GM12801 (cell line): ENCODE data around the gene OR5H14.

Experiments used
- TF ChIP-seq, protein P1 (sequence below): IDR thresholded peaks from one replicate; pipeline ENCODE4 v1.5.1; 2011; ENCODE audit warnings: control low read depth; ENCODE audit not compliant: insufficient read length; ENCODE audit errors: extremely low read depth

OR5H14 gene

GRCh38 chr3:98147179-98147578, at the start of gene OR5H14:
OR5H14 (plus strand) TSS chr3:98147479; CDS start chr3:98149386, 1,907 bp downstream.
- TF ChIP-seq, protein P1, sequence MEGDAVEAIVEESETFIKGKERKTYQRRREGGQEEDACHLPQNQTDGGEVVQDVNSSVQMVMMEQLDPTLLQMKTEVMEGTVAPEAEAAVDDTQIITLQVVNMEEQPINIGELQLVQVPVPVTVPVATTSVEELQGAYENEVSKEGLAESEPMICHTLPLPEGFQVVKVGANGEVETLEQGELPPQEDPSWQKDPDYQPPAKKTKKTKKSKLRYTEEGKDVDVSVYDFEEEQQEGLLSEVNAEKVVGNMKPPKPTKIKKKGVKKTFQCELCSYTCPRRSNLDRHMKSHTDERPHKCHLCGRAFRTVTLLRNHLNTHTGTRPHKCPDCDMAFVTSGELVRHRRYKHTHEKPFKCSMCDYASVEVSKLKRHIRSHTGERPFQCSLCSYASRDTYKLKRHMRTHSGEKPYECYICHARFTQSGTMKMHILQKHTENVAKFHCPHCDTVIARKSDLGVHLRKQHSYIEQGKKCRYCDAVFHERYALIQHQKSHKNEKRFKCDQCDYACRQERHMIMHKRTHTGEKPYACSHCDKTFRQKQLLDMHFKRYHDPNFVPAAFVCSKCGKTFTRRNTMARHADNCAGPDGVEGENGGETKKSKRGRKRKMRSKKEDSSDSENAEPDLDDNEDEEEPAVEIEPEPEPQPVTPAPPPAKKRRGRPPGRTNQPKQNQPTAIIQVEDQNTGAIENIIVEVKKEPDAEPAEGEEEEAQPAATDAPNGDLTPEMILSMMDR = no peak

DNA sequence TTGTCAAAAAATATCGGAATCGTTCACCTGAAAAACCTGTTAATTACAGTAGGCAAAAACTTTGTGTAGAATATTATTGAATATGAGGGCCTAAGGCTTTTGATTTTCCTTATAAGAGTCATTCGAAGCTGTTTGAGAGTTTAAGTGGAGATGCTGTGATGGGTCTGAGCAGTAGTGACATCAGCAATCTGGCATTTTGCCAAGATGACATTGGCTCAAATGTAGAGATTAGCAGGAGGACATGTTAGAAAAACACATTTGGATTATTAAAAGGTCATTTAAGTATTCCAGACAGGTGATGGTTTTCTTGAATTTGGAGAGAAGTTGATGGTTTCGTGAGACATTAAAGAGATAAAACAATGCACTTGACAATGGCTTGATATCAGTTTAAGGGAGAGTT, 47.4 kb upstream of the OR5H14 start:
- TF ChIP-seq, protein P1 = no peak

DNA sequence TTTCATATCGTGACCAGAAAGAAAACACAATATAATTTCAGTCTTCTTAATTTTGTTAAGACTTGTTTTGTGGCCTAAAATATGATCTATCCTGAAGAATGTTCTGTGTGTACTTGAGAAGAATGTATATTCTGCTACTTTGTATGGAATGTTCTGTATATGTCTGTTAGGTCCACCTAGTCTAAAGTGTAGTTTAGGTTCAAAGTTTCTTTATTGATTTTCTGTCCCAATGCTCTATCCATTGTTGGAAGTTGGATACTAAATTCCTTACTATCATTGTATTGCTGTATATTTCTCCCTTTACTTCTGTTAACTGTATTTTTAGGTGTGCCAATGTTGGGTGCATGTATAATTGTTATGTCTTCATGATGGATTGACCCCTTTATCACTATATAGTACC, 39.1 kb upstream of the OR5H14 start:
- TF ChIP-seq, protein P1 = no peak

DNA sequence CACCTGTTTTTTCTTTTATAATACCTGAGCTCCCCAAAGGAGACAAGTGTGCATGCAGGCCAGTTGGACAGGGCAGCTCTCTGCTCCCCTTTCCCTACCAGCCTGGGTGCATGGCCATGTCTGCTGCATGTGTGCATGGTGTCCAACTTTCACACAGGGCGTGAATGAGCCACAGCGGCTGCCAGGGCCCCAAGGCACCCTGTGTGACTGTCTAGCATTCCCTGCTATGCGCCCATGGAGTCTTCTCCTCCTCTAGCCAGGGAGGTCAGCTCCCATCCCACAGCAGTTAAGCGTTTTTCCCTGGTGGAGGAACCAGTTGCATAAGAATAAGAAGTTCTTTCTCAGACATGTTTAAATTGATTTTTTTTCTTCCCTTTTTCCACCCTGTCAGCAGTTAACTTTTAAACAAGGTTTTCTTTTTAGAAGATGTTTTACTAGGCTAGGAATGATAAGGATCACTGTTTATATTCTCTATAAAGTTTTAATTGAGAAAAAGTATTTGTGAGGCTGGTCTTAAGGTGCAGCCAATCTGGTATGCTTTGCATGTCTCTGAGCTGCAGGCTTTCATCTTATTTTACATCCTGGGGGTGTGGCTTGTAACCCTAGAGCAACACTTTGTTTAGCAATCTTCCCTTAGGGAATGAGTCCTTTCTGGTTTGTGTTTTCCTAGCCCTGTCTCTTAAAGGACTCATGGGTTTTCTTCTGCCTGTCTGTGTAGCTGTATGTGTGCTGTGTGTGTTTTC, 37.3 kb upstream of the OR5H14 start:
- TF ChIP-seq, protein P1 = no peak

GRCh38 chr3:98110550-98110908, 36.8 kb upstream of the OR5H14 start:
- TF ChIP-seq, protein P1 = no peak

- TF ChIP-seq, protein P1 = no peak
Observed at GRCh38 chr3:98114264-98114663, 33.0 kb upstream of the OR5H14 start.

- TF ChIP-seq, protein P1 = no peak
Observed at GRCh38 chr3:98115717-98116116, 31.6 kb upstream of the OR5H14 start.
